Retinal pigment epithelial cell (primary cell): ENCODE measurements around the gene ATP8B4.
"Not testable (repeated sequence)": the region's sequence is repeated elsewhere in the genome, so short reads cannot be mapped to it uniquely, and the experiment has no call there.

Experiments
- DNase-seq: peaks from one replicate; pipeline ENCODE4 v3.0.0-alpha.2; 2010; ENCODE audit warnings: low read depth
- H3K4me3 ChIP-seq: 2 replicates; pipeline ENCODE4 v1.5.1; 2011; ENCODE audit warnings: mild to moderate bottlenecking, low read length, control low read depth, moderate library complexity
- TF ChIP-seq, protein P1 (sequence below): conservative IDR thresholded peaks from 2 replicates; pipeline ENCODE4 v1.5.1; 2011; ENCODE audit warnings: low read depth, low read length, control low read depth, inconsistent platforms

Gene ATP8B4

DNA sequence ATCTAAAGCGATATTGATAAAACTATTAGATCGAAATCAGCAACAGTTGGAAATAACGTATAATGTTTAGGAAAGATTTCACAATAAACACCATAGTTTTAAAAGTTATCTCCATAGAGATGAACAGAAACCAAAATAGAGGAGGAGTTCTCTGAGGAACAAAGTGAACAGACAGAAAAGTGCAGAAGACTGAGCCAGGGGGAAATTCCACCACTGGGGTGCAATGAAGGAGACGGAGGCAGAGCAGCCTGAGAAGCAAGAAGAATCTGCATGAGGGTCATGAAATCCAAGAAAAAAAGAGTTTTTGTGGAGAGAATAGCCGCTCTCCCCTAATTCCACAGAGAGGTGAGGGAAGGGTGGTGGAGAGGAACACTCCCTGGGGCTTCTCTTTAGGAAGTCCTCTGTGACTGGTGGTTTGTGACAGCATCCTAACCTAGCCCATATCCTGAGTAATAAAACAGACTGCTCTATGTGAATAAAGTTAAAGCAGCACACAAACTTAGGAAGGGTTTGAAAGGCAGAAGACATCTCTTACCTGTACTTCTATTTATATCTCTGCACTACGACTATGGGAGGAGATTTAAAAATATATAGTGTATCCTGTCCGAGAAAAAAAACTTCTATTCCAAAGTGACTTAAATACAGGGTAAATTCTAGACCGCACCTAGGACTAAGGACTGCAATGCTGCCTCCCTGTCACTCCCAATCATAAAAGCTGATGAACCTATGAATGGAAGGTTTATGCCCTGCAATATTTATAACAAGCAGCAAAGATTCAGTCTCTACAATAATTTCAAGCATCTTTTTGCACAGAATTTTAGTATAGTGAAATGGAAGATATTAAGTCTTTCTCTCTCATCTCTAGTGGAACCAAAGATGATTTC is 22.9 kb downstream of the ATP8B4 start:
- no peak overlapping the region for H3K4me3 ChIP-seq
- no peak for DNase-seq
- TF ChIP-seq, protein P1, sequence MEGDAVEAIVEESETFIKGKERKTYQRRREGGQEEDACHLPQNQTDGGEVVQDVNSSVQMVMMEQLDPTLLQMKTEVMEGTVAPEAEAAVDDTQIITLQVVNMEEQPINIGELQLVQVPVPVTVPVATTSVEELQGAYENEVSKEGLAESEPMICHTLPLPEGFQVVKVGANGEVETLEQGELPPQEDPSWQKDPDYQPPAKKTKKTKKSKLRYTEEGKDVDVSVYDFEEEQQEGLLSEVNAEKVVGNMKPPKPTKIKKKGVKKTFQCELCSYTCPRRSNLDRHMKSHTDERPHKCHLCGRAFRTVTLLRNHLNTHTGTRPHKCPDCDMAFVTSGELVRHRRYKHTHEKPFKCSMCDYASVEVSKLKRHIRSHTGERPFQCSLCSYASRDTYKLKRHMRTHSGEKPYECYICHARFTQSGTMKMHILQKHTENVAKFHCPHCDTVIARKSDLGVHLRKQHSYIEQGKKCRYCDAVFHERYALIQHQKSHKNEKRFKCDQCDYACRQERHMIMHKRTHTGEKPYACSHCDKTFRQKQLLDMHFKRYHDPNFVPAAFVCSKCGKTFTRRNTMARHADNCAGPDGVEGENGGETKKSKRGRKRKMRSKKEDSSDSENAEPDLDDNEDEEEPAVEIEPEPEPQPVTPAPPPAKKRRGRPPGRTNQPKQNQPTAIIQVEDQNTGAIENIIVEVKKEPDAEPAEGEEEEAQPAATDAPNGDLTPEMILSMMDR, result no peak

DNA sequence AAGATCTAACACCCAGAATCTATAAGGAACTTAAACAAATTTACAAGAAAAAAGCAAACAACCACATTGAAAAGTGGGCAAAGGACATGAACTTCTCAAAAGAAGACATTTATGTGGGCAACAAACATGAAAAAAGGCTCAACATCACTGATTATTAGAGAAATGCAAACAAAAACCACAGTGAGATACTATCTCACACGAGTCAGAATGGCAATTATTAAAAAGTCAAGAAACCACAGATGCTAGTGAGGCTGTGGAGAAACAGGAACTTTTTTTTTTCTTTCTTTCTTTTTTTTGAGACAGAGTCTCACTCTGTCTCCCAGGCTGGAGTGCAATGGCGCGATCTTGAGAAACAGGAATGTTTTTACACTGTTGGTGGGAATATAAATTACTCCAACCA is 29.6 kb downstream of the ATP8B4 start:
- not testable (repeated sequence) for DNase-seq, H3K4me3 ChIP-seq

DNA sequence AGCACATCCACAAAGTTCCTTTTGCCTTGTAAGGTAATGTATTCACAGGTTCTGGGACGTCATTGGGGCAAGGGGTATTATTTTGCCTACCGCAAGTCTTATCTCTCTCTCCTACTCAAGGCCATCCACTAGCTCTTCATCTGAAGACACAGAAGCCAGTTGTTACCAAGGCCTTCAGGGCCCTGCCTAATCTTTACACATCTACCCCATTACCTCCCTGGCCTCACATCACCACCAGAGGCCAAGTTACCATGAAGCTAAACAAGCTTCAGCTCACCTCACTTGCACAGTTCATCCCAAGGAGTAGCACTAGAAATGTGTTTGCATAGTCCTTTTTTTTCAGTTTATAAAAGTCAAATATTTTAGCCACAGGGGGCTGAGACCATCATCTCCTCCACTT is 34.1 kb downstream of the ATP8B4 start:
- H3K4me3 ChIP-seq, result no peak overlapping the region
- no peak for DNase-seq
- TF ChIP-seq, protein P1, result no peak

DNA sequence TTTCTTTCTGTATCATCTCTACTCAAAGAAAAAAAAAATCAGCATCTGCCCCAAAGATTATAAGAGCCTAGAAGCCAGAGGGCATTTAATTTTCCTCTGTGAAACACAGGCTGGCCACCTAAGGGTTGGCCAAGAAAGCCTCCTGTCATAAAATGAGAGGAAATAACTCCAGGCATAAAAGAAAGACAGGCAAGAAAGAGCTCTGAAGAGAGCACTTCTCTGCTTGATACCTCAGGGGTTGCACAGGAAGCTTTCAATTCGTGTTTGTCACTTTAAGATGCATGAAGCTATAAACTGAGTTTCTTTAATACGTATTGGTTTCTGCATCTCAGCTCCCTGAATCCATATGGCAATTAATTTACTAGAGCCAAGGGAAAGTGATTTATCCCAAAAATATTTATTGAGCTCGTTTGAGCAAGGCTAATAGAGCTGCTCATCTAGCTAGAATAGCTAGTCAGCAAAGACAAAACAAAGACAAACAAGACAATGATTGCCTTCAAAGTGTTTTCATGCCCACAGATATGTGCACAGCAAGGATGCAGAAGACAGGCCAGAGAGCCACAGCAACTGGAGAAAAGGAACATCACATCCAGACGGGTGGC is 35.5 kb downstream of the ATP8B4 start:
- DNase-seq, result no peak
- TF ChIP-seq, protein P1, result no peak
- H3K4me3 ChIP-seq, result no peak overlapping the region

DNA sequence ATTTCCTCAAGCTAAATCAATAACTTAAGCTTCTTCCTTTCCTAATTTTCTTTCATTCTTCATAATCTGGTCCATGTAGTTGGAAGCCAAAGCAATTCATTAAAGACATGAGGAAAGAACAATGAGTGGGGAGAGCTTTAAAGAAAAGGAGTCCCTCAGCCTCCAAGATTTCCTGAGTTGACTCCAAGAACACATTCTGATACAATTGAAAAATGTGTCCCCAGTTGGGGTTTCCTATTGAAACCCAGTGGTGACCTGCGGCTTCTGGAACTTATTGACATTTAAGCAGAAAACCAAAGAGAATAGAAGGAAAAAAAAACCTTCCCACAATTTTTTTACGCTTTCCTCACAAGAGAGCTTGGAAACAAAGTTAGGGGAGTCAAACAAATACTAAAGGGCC is 37.0 kb downstream of the ATP8B4 start:
- TF ChIP-seq, protein P1, result no peak
- no peak overlapping the region for H3K4me3 ChIP-seq
- no peak for DNase-seq

DNA sequence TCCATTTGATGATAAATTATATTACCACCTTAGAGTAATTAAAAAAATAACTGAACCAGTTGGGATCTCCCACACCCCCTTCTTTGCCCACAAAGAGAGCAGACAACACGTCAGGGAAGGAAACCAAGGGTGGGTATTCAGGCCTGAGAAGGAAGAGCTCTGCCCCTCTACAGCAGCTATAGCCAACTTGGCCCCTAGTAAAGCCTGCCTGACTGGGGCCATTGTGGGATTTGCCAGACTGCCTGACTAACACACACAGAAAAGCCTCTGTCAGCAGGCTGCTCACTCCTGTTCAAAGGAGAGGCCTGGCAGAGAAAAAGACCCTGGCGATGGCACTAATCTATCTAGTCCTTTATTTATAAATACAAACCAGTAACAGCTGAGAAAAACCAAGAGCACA is 41.4 kb downstream of the ATP8B4 start:
- no peak for DNase-seq
- TF ChIP-seq, protein P1, result no peak
- H3K4me3 ChIP-seq, result no peak overlapping the region

DNA sequence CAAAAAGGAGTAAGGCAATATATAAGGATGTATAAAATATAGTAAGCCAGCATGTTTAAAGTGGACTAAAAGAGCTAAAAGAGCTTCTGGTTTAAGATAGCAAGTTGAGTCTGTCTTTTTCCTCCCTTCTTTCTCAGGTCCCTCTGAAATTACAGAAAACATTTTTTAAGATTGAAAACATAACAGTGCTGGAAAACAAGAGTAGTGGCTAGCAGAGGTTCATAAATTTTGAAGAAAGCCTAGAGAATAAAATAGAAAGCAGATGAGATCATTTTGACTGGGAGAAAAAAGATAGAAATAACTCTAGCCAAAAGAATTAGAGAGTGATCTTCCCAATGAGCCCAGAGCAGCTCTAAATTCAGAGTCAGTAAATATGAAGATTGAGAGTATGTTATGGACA is 41.9 kb downstream of the ATP8B4 start:
- H3K4me3 ChIP-seq, result no peak overlapping the region
- DNase-seq, result no peak
- TF ChIP-seq, protein P1, result no peak
